Sigmoid colon (tissue), 7 donors: Measurements from ENCODE around the gene GRIK1. TPM values are rescaled to one million over a fixed set of nuclear protein-coding genes. Genes with fewer than 3 reads are reported as not detected.

Experiments used
- DNase-seq: peaks from one replicate; pipeline ENCODE4 v3.0.0-alpha.2; 2019
- H3K27ac ChIP-seq, 4 donors: fragments of 200-600 bp; sonication (generic); one replicate each; pipeline ENCODE4 v1.5.1; 2016 to 2019; ENCODE audit warnings: mild to moderate bottlenecking in 1 of 4
- H3K27me3 ChIP-seq, 3 donors: fragments of 200-600 bp; sonication (generic); one replicate each; pipeline ENCODE4 v1.5.1; 2019; ENCODE audit warnings: mild to moderate bottlenecking in 1 of 3
- H3K36me3 ChIP-seq, 4 donors: fragments of 200-600 bp; sonication (generic); one replicate each; pipeline ENCODE4 v1.5.1; 2016 to 2019
- H3K4me1 ChIP-seq, 4 donors: fragments of 200-600 bp; sonication (generic); one replicate each; pipeline ENCODE4 v1.5.1; 2017 to 2019
- H3K4me3 ChIP-seq, 4 donors: fragments of 200-600 bp; sonication (generic); one replicate each; pipeline ENCODE4 v1.5.1; 2017 to 2019; ENCODE audit warnings: mild to moderate bottlenecking in 2 of 4, moderate library complexity in 1 of 4
- H3K9me3 ChIP-seq, 4 donors: fragments of 200-600 bp in 3 of 4; sonication (generic) in 3 of 4; one replicate each; pipeline versions ENCODE4 v1.5.1 to v1.6.1; 2013 to 2019
- CTCF ChIP-seq, 4 experiments: fragments of 450-650 bp in 3 of 4; fragments of 200-600 bp in 1 of 4; IDR thresholded peaks; one replicate each; pipeline ENCODE4 v1.5.1; 2016 to 2019; ENCODE audit warnings: antibody characterized with exemption in 4 of 4, mild to moderate bottlenecking in 3 of 4, moderate library complexity in 2 of 4
- EP300 ChIP-seq, 4 donors: sonication (generic); formaldehyde crosslinking; IDR thresholded peaks; one replicate each; pipeline ENCODE4 v1.6.1; 2017; ENCODE audit warnings: antibody characterized with exemption in 4 of 4
- POLR2A ChIP-seq, 2 donors: fragments of 450-650 bp; IDR thresholded peaks; one replicate each; pipeline ENCODE4 v1.6.1; 2016; ENCODE audit warnings: antibody characterized with exemption in 2 of 2, mild to moderate bottlenecking in 2 of 2, moderate library complexity in 2 of 2
- POLR2AphosphoS5 ChIP-seq, 4 donors: sonication (generic); formaldehyde crosslinking; IDR thresholded peaks; one replicate each; pipeline ENCODE4 v1.6.1; 2017; ENCODE audit warnings: antibody characterized with exemption in 4 of 4
- WGBS, 2 donors: extraction: QIAGEN DNeasy Blood & Tissue Kit; methylation state at CpG; one replicate each; pipeline ENCODE4 v1.1.7; 2013; 5-methylcytosine and 5-hydroxymethylcytosine counted together
- intact Hi-C: fragments of 100-400 bp; cut with DNase I; formaldehyde crosslinking; loops from one replicate; pipeline ENCODE4 v1.15.1; 2023
- polyA plus RNA-seq, 3 donors: library from polyadenylated mRNA; stranded (reverse); fragments of 200-250 nt; gene quantifications; one replicate each; pipeline ENCODE4 v1.2.3, GENCODE V29; 2013
- total RNA-seq, 4 donors: library from RNA; depleted of rRNA; stranded (reverse); fragments of >200 nt; gene quantifications; one replicate each; pipeline ENCODE4 v1.1.0, GENCODE V29; 2016
- donor health status: healthy with polysubstance abuse.
- donor health status: Bipolar disorder and iron deficiency.
- donor health status: healthy.

GRIK1 gene
- total and polyA plus RNA-seq, 7 donors, result under 0.01 to 0.49 (median 0.13) TPM; not detected in 4

GRCh38 chr21:29523646-29524045 is 416.1 kb downstream of the GRIK1 start:
- H3K27me3 ChIP-seq, result no peaks in the 10 kb centered on the region
- peak overlapping the region in 3 of 4 donors; percentile 5 to 10 (median 9) for H3K27ac ChIP-seq
- no peaks in the 10 kb centered on the region for H3K36me3 ChIP-seq
- DNase-seq, result no peak
- 9 to 55% methylated on average over 1 of the region's 1 CpG for WGBS, 2 donors
- peaks cover 0 to 16% (median 9%) of the 10 kb centered on the region in 4 donors for H3K4me1 ChIP-seq
- H3K9me3 ChIP-seq, result peaks cover 0 to 11% (median under 1%) of the 10 kb centered on the region in 4 donors
- intact Hi-C loops, result no loop called here
- no peak overlapping the region for H3K4me3 ChIP-seq
- no peak for TF ChIP-seq EP300 (IDR thresholded peaks at IDR 0.05)
- no peak for TF ChIP-seq POLR2A (IDR thresholded peaks at IDR 0.05)
- TF ChIP-seq CTCF (IDR thresholded peaks at IDR 0.05), result no peak
- TF ChIP-seq POLR2AphosphoS5 (IDR thresholded peaks at IDR 0.05), result peak in 3 of 4 donors; percentile 12 to 48 (median 40)

- WGBS, 2 donors, result 90 to 100% methylated on average over 1 of the region's 1 CpG
- H3K36me3 ChIP-seq, result no peaks in the 10 kb centered on the region
- intact Hi-C loops, result no loop called here
- TF ChIP-seq POLR2A (IDR thresholded peaks at IDR 0.05) (no peak), EP300 (IDR thresholded peaks at IDR 0.05) (no peak), CTCF (IDR thresholded peaks at IDR 0.05) (no peak), POLR2AphosphoS5 (IDR thresholded peaks at IDR 0.05) (no peak)
- H3K27me3 ChIP-seq, result no peaks in the 10 kb centered on the region
- H3K27ac ChIP-seq, result no peak overlapping the region
- peaks cover 0 to 9% (median under 1%) of the 10 kb centered on the region in 4 donors for H3K9me3 ChIP-seq
- peaks cover 0 to 13% (median 9%) of the 10 kb centered on the region in 4 donors for H3K4me1 ChIP-seq
- no peak for DNase-seq
- H3K4me3 ChIP-seq, result no peak overlapping the region
These were observed 417.9 kb downstream of the GRIK1 start for GRCh38 chr21:29521872-29522271.

GRCh38 chr21:29520171-29520570 is 419.6 kb downstream of the GRIK1 start:
- H3K4me3 ChIP-seq, result no peak overlapping the region
- TF ChIP-seq CTCF (IDR thresholded peaks at IDR 0.05) (no peak), POLR2A (IDR thresholded peaks at IDR 0.05) (no peak), EP300 (IDR thresholded peaks at IDR 0.05) (no peak), POLR2AphosphoS5 (IDR thresholded peaks at IDR 0.05) (no peak)
- intact Hi-C loops, result no loop called here
- H3K27me3 ChIP-seq, result no peaks in the 10 kb centered on the region
- WGBS, 2 donors, result 82 to 91% methylated on average over 3 of the region's 3 CpGs
- H3K4me1 ChIP-seq, result peaks cover 0 to 13% (median 9%) of the 10 kb centered on the region in 4 donors
- H3K36me3 ChIP-seq, result no peaks in the 10 kb centered on the region
- DNase-seq, result no peak
- H3K9me3 ChIP-seq, result peaks cover 0 to 2% (median 0%) of the 10 kb centered on the region in 4 donors
- no peak overlapping the region for H3K27ac ChIP-seq

- Histone ChIP-seq H3K36me3 (no peaks in the 10 kb centered on the region), H3K4me3 (no peak overlapping the region), H3K9me3 (peaks cover 3 to 12% (median 5%) of the 10 kb centered on the region in 4 donors), H3K27me3 (no peaks in the 10 kb centered on the region), H3K27ac (no peak overlapping the region), H3K4me1 (no peaks in the 10 kb centered on the region)
- no peak for DNase-seq
- 95 to 97% methylated on average over 2 of the region's 2 CpGs for WGBS, 2 donors
- TF ChIP-seq POLR2AphosphoS5 (IDR thresholded peaks at IDR 0.05), result no peak
- TF ChIP-seq POLR2A (IDR thresholded peaks at IDR 0.05), result no peak
- TF ChIP-seq EP300 (IDR thresholded peaks at IDR 0.05), result no peak
- intact Hi-C loops, result no loop called here
These were observed 425.0 kb downstream of the GRIK1 start for GRCh38 chr21:29514652-29515247.

DNA sequence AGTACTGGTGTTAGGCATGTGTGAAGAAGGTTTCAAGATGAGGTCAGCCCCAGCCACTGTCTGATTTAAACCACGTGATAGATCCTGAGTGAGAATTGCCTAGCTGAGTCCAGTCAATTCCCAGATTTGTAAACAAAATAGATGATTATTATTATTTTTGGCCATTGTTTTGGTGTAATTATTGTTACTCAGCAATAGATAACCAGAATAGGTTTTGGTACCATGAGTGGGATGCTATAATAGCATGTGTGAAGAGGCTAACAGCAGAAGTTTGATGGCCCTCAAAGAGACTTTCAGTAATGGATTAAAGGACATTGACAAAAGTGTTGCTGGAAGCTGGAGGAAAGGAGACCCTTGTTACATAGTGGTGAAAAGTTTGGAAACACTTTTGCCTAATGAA is 426.3 kb downstream of the GRIK1 start:
- TF ChIP-seq CTCF (IDR thresholded peaks at IDR 0.05) (no peak), POLR2A (IDR thresholded peaks at IDR 0.05) (no peak), EP300 (IDR thresholded peaks at IDR 0.05) (no peak), POLR2AphosphoS5 (IDR thresholded peaks at IDR 0.05) (no peak)
- Histone ChIP-seq H3K27ac (no peak overlapping the region), H3K36me3 (no peaks in the 10 kb centered on the region), H3K4me3 (no peak overlapping the region), H3K27me3 (no peaks in the 10 kb centered on the region), H3K9me3 (peaks cover 3 to 12% (median 5%) of the 10 kb centered on the region in 4 donors), H3K4me1 (no peaks in the 10 kb centered on the region)
- no peak for DNase-seq
- intact Hi-C loops, result no loop called here
- 91 to 92% methylated on average over 1 of the region's 1 CpG for WGBS, 2 donors
